ENCODE results near the gene C9orf50.

The C9orf50 gene

DNA sequence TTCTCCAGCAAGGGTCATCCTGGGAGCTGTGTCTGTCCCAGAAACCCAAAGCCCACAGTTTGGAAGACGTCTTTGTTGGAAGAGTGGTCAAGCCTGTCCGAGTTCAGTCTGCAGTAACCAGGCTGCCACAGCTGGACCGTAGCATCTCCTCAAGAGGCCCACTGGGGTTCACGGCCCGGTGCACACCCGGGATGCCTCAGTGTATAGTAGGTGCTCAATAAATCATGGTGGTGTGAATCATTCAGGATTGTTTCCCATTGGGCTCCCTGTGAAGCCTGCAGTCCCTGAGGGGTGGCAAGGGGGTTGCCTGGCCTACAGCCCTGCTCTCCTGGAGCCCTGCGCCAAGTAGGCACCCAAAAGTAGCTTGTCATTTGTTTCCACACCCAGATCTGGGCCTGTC lies 34.3 kb upstream of the C9orf50 start:
- DNase-seq (ENCODE audit: low read depth), result no peak
- TF ChIP-seq, protein P1, sequence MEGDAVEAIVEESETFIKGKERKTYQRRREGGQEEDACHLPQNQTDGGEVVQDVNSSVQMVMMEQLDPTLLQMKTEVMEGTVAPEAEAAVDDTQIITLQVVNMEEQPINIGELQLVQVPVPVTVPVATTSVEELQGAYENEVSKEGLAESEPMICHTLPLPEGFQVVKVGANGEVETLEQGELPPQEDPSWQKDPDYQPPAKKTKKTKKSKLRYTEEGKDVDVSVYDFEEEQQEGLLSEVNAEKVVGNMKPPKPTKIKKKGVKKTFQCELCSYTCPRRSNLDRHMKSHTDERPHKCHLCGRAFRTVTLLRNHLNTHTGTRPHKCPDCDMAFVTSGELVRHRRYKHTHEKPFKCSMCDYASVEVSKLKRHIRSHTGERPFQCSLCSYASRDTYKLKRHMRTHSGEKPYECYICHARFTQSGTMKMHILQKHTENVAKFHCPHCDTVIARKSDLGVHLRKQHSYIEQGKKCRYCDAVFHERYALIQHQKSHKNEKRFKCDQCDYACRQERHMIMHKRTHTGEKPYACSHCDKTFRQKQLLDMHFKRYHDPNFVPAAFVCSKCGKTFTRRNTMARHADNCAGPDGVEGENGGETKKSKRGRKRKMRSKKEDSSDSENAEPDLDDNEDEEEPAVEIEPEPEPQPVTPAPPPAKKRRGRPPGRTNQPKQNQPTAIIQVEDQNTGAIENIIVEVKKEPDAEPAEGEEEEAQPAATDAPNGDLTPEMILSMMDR (conservative IDR thresholded peaks at IDR 0.05; ENCODE audit: low read depth, low read length), result no peak
- no peak overlapping the region for H3K4me3 ChIP-seq (ENCODE audit: low read length)

DNA sequence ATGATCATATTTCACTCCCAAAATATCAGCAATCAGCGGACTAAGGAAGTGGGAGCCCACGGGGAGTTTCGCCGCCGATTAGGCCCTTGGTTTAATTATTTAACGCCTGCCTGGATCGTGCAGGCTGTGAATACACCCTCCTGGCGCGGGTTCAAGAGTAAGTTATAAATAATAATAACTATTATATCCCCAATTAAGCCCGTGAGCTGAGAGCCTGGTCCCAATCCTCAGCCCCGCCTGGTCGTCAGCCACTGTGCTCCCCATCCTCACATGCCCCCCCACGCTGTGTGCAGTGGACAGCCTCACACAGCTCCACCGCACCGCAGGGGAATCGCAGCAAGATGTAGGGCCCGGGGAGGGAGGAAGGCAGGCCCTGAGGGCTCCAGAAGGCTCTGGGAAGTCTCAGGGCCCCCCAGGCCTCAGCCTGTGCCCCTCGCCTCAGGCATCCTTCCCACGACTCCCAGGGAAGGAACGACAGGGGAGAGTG lies 33.7 kb upstream of the C9orf50 start:
- TF ChIP-seq, protein P1 (conservative IDR thresholded peaks at IDR 0.05; ENCODE audit: low read depth, low read length), result no peak
- DNase-seq (ENCODE audit: low read depth), result no peak
- no peak overlapping the region for H3K4me3 ChIP-seq (ENCODE audit: low read length)

DNA sequence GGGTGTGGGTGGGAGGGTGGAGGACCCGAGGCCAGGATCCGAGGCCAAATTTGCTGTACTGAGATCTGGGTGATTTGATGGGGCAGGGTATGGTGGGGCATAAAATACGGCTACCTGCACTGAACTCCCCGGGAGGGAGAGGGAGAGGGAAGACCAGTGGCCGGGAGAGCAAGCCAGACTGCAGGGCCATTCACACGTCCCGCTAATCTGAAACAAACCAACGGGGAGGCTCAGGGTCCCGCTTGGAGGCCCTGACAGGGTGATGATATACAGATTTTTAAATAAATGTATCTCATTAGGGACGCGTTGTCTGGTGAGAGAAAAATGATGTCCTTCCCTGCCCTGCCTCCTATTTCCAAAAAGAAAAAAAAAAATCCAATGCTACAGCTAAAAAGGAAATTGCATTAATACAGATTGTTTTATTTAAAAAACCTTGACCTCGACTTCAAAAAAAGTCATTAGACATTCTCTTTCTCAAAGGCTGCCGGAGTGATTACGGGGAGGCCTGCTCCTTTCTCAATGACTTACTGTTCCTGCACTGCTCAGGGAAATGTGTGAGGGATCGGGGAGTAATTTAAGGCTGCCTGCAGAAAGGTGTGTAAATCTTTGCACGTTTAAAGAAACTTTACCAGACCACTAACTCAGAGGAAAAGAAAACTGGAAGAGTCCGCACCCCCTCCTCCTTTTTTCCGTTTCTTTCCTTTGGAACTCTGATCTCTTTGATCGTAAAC lies 33.1 kb upstream of the C9orf50 start:
- H3K4me3 ChIP-seq (ENCODE audit: low read length), result no peak overlapping the region
- TF ChIP-seq, protein P1 (conservative IDR thresholded peaks at IDR 0.05; ENCODE audit: low read depth, low read length), result no peak
- no peak for DNase-seq (ENCODE audit: low read depth)

DNA sequence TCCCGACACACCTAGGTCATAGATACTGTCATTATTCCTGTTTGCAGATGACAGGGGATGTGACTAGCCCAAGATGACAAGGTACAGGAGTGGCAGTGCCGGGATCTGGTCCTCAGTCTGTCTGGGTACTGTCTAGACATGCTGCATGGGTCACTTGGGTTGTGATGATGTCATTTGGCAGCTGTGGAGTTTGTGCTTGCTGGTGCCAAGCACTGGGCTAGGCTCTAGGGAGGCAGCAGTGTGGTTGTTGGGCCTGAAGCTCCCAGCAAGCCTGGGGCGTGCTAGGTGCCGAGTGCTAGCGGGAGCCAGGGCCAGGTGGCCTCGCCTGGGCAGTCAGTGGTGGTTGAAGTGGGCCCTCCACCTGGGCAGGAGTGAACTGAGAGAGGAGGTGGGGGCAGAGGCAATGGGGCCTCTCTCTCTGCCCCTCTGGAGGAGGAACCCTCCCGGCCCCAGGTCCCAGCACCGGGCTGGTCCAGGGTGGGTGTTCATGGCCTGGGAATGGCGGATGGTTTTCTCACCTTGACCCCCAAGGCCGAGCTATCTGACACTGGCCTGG lies 29.9 kb upstream of the C9orf50 start:
- no peak for DNase-seq (ENCODE audit: low read depth)
- TF ChIP-seq, protein P1 (conservative IDR thresholded peaks at IDR 0.05; ENCODE audit: low read depth, low read length), result no peak
- H3K4me3 ChIP-seq (ENCODE audit: low read length), result no peak overlapping the region

DNA sequence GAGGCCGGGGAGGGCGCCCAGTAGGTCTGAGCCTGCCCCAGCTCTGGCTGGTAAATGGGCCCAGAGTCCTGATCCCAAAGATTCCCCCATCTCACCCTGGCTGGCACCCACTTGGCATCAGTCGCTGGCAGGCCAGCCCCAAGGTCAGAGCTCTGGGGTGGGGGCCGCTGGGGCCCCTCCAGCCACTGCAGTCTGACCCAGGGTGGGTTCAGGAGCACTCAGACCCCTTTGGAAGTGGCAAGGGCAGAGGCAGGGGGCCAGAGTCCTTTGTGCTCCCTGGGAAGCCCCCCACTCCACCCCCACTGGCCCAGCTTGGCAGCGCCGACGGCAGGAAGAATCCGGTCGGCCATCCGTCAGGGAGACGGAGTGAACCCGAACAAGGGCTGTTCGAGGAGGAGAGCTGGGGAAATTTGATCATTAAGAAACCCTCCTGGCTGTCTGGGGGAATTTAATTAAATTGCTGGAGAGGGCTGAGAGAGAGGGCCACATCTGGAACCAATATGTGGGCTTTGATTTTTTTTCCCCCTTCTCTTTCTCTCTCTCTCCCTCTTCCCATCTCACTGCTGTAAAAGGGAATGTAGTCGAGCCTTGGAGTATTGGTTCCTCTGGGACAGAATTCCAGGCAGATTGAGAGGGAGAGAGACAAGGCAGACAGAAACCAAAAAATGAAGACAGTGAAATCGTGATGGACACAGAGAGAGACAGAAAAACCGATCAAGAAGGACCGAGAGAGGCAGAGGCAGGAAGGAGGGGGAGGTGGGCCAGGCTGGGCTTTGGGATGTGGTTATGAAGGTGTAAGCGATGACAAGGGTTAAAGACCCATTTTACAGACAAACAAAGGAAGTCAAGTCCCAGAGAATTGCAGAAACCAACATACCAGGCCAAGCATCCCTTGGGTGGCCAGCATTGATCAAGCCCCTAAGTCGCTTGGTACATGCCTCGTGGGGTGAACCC lies 29.1 kb upstream of the C9orf50 start:
- DNase-seq (ENCODE audit: low read depth), result no peak
- TF ChIP-seq, protein P1 (conservative IDR thresholded peaks at IDR 0.05; ENCODE audit: low read depth, low read length), result no peak
- no peak overlapping the region for H3K4me3 ChIP-seq (ENCODE audit: low read length)

DNA sequence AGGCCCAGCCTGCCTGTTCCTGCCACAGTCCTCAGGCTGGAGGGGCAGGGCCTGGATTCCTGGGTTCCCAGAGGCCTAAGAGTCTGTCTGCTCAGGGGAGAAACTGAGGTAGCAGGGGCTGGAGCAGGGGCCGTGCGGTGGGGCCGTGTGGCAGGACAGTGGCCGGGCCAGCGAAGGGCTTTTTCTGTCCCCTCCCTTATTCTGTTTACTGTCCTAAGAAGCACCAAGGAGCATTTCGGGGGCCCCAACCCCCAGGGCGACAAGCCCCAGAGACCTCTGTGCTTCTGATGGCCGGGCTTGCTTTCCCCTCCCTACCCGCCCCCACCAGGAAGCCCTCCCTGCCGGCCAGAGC lies 27.8 kb upstream of the C9orf50 start:
- H3K4me3 ChIP-seq (ENCODE audit: low read length), result no peak overlapping the region
- DNase-seq (ENCODE audit: low read depth), result no peak
- TF ChIP-seq, protein P1 (conservative IDR thresholded peaks at IDR 0.05; ENCODE audit: low read depth, low read length), result no peak
